ENCODE data around the gene RALGDS.

The RALGDS gene

GRCh38 chr9:133051281-133051900, 69.6 kb downstream of the RALGDS start:
- no peak for DNase-seq (ENCODE audit: low spot score)

- no peak for DNase-seq (ENCODE audit: low spot score)
Observed at GRCh38 chr9:133050781-133051180, 70.3 kb downstream of the RALGDS start.

- DNase-seq (ENCODE audit: low spot score), result no peak
Observed at GRCh38 chr9:133050142-133050541, 70.9 kb downstream of the RALGDS start.

GRCh38 chr9:133049043-133049442, 72.0 kb downstream of the RALGDS start:
- no peak for DNase-seq (ENCODE audit: low spot score)

GRCh38 chr9:133048595-133048994, 72.4 kb downstream of the RALGDS start:
- peak; percentile 60 for DNase-seq (ENCODE audit: low spot score)

Data from RKO (cell line).